Measurements from ENCODE around the gene DEDD2.

The DEDD2 gene

DNA sequence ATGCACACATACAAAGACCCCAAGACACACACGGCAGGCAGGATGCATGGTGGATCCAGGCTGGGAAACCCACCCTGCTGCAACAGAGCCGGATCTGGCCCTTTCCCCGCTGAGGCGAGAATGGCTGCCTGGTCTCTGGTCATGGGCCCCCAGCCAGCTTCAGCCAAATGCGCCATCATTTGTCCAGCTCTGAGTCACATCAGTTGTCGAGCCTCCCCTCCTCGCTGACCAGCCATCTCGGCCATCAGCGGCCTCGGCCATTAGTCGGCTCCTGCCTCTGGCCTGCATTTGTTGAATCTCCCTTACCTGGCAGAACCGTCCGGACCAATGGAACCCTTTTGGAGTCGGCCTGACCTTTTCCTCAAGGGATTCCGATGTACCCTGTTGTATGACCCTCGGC lies 46.8 kb downstream of the DEDD2 start:
- no peak for DNase-seq (ENCODE audit: low read depth in 2 of 2)

DNA sequence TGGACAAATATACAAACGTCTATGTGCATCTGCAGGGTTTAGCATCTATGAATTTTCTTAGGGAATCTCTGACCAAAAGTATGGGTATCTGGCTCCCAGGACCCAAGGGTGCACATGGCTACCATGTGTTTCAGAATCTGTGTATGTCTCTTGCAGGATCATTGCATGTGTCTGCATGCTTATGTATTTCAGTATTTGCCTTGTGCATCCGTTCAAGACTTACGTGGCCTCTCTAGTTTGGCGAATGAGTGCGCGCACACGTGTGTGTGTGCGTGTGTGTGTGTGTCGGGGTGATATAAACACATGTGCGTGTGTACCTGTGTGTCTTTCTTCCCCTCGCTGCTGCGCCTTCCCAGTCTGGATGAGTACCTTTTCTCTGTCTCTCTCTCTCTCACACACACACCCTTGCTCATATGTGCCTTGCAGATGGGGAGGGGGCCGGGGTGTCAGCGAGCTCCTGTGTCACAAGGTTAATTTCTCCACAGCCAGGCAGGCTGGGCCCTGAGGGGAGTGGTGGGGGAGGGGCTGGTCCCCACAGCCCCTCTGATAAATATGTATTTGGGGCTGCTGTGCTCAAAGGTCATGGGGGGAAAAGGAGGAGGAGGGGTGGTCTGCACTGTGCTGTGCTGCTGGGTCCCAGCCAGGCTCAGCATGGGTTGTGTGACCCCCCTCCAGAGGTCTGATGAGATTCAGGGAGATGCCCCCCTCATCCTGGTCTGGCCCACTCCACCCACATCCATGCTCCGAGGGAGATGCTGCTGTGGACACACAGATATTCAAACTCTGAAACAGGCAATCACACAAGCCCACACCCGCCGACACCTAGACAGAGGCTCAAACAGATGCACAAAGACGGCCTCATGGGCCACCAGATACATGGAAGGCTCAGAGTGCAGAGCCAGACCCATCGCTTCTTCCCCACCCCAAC lies 47.7 kb downstream of the DEDD2 start:
- DNase-seq (ENCODE audit: low read depth in 2 of 2) = no peak

DNA sequence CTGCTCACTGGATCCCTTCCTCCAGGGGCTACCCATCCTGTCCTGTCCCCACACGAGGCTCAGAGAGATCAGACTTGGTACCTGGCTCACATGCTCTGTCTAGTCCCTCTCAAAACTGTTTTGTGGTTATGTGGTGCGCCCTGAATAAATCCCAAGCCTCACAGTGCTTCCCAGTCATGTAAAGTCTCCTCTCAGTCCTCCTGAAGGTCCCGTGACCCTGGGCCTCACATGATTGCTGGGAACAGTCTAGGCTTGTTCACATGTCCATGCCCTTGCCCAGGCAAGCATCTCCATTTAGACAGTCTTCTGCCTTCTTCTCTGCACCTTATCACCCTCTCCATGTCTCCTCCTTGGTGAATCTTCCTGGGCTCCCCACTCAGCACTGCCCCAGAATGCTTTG lies 49.3 kb downstream of the DEDD2 start:
- no peak for DNase-seq (ENCODE audit: low read depth in 2 of 2)

DNA sequence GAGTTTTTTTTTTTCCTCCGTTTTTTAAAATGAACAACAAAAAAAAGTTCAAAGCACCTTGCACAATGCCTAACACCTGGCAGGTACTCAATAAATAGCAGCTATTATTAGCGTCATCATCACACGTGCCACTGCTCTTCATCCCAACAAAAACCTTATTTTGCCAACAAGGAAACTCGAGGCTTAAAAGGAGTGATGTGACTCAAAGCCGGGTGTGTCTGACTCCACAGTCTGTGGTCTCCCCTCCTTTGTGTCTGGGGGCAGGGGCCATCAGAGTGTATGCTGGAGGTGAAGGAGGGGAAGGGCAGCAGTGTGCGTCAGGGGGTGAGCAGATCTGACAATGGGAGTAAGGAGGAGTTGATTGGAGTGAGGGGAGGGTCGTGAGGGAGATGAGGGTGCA lies 51.2 kb downstream of the DEDD2 start:
- DNase-seq (ENCODE audit: low read depth in 2 of 2) = no peak

DNA sequence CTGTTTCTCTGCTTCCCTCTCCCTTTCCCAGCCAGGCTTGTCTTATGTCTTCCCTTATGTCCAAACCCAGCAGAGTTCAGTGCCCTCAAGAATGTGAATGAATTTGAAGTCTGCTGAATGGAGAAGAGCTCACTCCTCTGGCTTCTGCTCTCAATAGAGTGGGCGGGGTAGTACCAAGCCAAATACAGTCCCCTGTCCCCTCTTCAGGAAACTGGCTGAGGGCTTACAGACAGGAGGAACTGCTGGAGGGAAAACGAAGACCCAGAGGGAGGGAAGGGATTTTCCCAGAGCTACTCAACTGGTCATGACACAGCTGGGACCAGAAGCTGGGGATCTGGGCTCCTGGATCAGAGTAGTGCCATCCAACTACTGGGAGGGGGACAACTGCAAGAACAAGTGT lies 52.3 kb downstream of the DEDD2 start:
- no peak for DNase-seq (ENCODE audit: low read depth in 2 of 2)

DNA sequence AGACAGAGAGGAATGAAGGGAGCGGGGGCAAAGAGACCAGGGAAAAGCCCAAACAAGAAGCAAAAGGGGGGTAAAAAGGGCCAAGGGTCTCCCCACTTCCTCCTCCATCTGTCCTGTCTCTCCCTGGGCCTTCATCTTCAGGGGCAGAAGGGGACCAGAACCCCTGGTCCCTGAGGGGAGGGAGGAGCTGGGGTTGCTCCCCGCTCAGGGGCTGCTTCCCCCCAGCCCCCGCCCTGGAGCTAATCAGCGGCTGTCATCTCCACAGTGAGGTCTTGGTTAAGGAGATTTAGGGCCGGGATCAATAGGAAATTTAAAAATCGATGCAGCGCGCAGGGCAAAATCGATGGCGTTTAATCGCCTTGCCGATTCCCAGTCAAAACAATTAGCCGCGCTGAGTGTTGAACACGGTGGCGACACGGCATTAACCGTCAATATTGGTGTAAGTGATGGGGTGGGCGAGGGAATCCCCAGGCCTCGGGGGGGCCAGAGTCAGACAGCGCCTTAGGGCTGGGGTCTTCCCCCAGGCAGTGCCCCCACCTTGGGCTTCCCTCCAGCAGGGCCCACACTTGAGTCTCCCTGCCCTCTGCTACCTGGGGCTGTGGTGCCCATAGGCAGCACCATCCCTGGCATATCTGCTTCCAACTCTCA lies 55.7 kb downstream of the DEDD2 start:
- DNase-seq (ENCODE audit: low read depth in 2 of 2) = no peak

DNA sequence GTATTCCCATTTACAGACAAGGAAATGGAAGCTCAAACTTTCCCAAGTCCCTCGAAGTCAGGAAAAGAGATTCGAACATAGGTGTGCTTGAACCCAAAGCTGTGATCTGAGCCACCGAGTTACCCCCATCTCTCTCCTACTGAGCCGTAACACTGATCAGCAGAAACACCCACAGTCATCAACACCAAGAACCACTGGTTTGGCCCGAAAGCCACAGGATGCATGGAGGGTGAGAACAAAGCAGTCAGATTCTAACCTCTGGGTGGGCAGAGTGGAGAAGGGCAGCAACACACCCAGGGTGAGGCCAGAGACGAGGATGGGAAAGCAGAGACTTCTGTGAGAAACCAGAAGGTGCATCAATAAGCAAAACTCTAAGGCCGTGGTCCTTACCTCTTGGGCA lies 57.5 kb downstream of the DEDD2 start:
- DNase-seq (ENCODE audit: low read depth in 2 of 2) = no peak

DNA sequence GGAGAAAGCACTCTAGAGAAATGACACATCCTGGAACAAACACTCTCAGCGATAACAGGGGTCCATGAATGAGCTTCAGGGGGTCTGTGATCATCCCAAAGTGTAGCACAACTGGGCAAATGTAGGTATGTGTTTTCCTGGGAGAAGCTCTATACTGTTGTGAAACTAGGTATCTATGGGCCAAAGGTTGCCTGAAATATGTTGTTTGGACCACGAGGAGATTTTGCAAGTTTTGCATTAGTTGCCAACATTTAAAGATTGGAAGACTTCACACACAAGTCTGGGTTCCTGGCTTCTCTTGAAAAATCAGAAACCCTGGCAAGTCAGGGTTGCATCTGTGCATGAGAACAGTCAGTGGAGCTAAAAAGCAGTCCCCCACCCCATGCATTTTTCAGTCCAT lies 58.6 kb downstream of the DEDD2 start:
- DNase-seq (ENCODE audit: low read depth in 2 of 2) = no peak

DNA sequence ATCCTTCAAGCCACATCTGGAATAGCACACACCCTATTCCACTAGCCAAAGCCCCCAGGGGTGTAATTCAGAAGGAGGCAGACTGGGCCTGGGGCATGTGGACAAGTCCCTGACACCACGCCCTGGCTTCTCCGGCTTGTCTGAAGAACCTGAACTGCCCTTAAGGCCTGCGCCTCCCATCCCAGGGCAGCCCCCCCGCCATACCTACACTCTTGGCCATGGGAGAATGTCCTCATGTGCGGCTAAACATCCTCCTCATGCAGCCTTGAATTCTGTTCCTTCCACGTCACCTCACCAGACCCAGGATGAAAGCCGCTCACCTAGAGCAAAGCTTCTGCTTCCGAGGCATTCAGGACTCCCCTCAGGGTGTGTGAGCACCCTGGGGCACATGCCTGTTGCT lies 60.9 kb downstream of the DEDD2 start:
- no peak for DNase-seq (ENCODE audit: low read depth in 2 of 2)

DNA sequence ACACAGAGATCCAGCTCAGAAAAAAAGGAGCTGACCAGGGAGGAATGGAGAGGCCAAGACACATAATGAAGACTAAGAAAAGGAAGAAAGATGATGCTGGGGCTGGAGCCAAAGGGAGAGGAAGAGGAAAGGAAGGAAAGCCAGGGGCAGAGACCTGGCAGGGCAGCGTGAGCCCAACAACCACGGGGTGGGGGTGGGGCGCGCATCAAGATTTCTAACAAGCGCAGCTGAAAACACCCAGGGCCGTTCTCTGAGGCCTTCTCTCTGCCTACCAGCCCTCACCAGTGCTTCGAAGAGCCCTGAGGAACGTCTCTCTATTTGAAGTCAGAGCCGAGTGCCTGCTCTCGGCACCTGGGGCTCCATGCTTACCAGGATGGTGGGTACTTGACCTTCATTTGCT lies 61.7 kb downstream of the DEDD2 start:
- DNase-seq (ENCODE audit: low read depth in 2 of 2) = no peak

DNA sequence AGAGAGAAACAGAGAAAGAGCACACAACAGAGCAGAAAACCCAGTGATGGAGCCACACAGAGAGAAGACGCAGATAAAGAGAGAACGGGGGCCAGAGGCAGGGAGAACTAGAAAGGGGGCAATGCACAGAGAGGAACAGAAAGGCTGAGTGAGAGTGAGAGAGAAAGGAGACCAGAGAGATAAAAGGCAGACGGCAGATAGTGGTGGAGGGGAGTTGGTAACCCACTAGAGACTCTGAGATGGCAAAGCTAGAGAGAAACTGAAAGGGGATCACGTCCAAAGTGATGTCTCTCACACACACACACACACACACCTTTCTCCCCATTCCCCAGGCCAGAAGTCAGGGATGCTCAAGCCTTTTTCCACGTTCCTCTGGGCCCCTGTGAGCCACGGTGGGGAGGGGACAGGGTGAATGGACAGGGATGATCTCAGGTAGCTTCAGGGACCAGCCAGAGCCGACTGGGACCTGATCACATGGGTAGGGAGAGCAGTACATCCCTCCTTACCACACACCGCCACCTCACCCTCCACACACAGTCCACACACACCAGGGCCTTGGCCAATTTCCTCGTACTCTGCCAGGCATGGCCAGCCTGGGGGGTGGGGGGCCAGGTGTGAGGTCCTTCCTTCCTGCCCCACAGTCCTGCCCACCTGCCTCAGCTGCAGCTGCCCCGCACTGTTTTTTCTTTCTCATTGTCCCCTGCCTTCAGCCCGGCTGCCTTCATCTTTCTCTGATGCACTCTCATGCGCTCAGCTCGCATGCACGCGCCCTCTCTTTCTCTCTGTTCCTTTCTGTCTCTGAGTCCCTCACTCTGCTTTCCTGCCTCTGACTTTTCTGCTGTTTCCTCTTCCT lies 62.8 kb downstream of the DEDD2 start:
- no peak for DNase-seq (ENCODE audit: low read depth in 2 of 2)

DNA sequence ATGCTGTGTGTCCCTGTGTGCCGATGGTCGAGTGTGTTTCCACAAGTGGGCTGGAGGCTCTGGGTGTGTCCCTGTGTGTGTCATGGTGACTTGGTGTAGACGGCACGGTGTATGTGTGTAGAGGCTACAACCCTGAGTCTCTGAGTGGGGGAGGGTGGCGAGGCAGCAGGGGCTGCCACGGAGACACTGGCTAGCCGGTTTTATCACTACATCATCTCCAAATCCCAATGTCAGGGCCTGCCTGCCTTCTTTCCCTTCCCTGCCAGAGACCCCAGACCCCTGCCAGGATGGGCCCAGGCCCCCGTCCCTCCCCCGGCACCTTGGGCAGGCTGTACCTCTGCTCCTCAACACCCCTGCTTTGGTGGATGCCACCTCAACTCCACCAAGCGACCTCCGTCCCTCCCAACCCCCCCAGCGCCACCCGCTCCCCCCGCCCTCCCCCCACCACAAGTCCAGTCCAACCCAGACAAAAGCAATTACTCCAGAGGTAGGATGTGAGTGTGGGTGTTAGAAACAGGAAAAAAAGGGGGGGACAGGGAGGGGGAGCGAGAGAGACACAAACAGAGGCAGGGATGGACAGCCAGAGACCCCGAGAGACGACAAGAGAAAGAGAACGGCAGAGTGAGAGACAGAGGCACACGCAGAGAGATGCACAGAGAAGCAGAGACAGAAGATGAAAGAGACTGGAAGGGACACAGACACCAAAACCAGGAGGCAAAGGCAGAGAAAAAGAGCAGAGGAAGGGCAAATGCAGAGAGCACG lies 63.6 kb downstream of the DEDD2 start:
- DNase-seq (ENCODE audit: low read depth in 2 of 2) = no peak

DNA sequence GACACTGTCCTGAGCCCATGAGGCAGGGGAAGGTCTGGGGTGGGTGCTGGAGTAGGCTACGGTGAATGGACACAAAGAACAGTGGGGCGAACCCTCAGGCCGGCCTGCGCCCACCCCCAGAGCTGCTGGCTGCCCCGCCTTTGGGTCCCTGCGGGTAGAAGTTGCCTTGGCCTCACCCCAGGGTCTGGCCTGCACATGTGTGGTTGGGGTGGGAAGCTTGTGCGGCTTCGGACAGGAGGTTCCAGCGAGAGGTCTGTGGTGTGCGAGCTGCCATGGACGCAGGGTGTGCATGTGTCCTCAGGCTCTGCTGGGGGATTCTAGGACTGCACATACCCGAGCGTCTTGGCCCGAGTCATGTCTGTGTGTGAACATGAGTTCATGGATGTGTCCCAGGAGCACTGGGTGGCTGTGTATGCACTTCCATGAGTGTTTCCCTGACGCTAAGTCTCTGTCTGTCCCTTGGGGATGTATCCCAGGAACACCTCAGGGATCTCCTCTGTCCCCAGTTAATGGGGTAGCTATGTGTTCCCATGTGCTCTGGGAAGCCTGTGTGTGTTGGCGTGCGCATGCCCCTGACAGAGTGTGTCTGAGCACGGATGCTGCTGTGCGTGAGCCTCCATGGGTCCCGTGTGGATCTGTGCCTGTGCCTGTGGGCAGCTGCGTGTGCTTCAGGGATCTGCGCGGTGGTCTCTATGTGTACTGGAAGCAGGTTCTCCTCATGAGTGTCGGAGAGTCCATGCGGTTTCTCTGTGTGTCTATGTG lies 64.4 kb downstream of the DEDD2 start:
- DNase-seq (ENCODE audit: low read depth in 2 of 2) = no peak

DNA sequence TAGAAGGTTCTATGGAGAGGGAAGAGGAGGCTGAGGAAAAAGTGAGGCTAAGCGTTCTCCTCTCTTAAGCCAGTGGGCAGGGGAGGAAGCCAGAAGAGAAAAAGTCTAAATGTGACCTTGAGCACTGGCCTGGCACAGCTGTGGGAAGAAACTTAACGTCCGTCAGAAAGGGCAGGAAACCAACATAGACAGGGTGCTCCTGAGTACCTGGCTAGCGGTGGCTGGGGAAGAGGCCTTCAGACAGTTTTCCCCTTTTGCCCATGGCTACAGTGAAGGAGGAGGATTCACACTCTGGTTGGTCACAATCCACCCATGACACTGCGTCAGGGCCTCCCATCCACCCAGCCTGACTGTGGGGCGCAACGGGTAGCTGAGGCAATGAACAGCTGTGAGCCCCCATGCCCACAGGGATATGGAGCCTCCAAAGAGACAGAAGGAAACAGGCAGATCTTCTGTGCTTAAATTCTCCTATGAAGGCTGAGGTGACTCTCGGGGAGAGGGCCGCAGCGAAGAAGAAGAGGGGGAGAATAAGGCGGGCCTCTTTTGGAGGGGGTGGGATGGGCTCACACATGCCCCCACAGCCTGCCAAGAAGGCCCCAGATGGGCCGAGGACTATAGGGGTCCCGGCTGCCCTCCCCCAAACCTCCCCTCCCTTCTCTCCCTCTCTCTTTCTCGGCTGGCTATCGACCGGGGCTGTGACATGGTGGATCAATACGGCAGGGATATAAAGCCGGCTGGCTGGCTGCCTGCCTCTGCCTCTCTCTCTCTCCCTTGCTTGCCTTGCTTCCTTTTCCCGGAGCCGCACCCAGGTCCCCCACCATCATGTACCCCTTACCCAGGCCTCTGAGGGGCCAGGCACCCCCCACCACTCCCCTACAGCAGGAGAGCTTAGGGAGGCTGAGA lies 65.4 kb downstream of the DEDD2 start:
- no peak for DNase-seq (ENCODE audit: low read depth in 2 of 2)

DNA sequence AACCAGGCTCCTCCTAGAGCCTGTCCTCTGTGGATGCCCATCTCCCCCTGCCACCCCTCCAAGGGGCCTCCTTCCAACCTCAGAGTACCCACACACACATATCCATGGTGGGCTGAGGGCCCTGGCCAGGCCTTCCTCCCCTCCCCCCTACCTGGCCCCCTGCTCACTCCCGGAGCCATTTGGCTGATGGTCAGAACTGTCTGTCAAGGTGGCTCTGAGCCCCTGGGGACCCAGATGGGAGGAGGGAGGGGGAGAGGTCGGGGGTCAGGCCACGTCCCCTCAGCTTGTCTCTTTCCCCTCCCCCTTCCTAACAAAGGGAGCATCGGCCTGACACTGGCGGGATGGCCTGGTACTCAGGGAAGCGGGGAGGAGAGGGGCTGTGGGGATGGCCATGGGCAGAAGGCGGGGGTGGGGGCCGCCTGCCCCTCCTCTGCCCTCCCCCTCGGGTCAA lies 66.5 kb downstream of the DEDD2 start:
- DNase-seq (ENCODE audit: low read depth in 2 of 2) = no peak

DNA sequence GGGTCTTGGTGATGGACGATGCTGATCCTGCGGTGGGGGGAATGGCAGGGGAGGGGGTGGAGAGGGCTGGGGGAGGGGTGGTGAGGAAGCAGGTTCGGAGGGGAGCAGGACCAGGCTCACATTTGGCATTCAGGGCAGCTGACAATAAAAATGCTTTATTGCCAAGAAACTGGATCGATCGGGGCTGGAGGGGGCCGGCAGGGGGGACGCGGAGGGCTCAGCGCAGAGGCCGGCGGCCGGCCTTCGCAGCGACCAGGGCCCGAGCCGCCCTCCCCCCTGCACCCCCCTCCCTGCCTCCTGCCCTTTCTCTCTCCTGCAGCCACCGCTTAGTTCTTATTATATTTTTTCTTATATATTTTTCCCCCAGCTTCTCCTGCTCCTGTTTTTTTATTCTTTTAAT lies 67.1 kb downstream of the DEDD2 start:
- DNase-seq (ENCODE audit: low read depth in 2 of 2) = no peak

DNA sequence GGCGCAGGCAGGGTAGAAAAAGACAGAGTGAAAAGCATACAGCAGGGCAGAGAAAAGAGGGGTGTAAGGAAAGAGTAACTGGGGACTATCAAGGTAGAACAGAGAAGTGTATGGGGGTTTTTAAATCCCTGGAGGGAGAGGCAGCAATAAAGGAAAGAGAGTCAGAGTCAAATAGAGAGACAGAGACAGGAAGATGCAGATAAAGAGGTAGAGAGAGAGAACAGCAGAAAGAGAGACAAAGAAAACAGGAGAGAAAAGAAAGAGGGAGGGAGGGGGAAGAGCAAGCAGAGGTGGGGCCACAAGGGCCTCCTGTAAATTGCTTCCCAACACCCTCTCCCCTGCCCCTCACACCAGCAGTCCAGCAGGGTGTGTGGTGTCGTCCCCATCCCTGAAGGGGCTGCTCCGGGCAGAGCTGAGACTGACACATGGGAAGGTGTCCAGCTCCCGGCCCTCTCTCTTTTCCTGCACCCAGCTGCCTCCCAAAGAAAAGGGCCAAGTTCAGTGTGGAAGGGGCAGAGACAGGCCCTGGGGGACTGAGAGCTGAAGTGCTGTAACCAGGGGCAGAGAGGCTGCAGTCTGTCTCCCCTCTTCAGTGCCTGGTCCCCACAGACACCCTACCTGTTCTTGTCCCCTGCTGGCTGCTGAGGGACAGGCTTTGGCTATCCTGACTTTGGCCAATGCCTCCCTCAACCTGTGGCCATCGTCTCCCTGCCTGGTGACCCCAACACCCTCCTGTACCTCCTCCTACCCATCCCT lies 67.9 kb downstream of the DEDD2 start:
- DNase-seq (ENCODE audit: low read depth in 2 of 2) = no peak

Data from stimulated activated CD4-positive, alpha-beta T cell treated with anti-CD3 and anti-CD28 coated beads, Interleukin-12 subunit alpha, Interleukin-12 subunit beta, amount 100 ng/mL, for 24 hours (primary cell).